Measurements from ENCODE around the gene RET.

Gene RET

DNA sequence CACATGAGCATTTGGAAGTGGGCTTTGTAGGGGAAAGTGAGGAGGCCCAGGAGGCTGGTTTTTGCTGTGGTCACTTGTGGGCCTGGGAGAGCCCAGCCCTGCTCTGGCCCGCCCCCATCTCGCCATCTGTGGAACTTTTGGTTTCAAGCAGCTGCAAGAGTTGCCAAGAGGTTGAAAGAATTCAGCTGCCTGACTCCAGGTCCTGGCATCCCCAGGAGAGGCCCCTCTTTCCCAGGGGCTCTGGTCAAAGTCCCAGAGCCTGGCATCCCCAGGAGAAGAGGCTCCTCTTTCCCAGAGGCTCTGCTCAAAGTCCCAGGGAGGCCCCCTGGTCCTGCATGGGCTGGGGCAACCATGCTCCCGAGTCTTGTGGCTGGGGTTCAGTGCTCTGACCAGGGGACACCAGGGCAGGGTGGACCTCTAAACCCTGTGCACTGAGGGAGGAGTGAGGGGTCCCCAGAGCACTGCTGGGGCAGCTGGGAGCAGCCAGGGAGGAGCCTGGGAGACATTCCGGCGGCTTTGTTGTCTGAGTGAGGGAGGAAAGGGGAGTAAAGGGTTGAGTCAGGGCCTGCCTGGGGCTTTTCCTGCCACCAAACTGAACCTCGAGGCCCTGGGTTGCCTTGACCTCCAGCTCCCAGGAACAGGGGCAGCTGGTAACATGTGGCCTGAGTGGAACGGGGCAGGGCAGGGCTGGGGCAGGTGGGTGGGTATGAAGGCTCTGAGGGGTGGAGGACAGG lies 33.6 kb downstream of the RET start:
- no peak for DNase-seq

DNA sequence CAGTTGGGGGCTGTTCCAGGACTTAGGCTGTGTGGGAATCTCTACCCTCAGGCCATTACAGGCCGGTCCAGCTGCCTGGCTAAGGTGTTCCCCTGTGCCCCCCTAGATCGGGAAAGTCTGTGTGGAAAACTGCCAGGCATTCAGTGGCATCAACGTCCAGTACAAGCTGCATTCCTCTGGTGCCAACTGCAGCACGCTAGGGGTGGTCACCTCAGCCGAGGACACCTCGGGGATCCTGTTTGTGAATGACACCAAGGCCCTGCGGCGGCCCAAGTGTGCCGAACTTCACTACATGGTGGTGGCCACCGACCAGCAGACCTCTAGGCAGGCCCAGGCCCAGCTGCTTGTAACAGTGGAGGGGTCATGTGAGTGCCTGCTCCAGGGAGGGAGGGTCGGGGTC lies 34.2 kb downstream of the RET start:
- DNase-seq: no peak

DNA sequence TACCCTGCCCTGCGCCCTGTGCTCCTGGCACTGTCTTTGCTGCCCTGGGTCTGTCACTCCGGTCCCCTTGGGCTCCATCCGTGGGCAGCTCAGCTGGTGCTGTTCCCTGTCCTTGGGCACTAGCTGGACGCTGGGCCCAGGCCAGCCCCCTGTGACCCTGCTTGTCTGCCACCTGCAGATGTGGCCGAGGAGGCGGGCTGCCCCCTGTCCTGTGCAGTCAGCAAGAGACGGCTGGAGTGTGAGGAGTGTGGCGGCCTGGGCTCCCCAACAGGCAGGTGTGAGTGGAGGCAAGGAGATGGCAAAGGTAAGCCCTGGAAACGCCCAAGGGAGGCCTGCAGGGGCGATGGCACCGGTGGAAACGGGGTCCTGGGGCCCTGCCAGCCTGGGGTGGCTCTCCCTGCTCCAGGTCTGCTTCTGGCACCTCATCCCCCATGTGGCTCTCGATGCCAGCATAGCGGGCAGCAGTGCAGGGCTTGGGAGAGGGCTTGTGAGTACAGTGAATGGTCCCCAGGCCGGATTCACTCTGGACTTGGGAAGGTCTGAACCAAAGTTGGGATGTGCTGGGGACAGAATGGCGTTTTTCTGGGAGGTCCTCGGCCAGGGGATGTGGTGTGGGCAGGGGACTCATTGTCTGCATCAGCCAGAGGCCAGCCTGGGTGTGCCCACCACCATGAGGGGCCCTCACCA lies 35.2 kb downstream of the RET start:
- no peak for DNase-seq

DNA sequence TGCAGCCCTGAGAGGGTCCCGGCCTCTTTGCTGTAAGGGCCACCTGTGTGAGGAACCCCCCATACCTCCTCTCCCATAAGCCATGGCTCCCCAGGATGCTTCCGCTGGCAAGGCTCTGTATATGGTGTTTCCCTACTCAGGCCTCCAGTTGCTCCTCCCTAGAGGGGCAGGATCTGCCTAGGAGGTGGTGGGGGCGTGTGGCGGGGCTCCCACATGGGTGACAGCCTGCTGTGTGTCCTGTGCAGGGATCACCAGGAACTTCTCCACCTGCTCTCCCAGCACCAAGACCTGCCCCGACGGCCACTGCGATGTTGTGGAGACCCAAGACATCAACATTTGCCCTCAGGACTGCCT lies 35.7 kb downstream of the RET start:
- DNase-seq: no peak

DNA sequence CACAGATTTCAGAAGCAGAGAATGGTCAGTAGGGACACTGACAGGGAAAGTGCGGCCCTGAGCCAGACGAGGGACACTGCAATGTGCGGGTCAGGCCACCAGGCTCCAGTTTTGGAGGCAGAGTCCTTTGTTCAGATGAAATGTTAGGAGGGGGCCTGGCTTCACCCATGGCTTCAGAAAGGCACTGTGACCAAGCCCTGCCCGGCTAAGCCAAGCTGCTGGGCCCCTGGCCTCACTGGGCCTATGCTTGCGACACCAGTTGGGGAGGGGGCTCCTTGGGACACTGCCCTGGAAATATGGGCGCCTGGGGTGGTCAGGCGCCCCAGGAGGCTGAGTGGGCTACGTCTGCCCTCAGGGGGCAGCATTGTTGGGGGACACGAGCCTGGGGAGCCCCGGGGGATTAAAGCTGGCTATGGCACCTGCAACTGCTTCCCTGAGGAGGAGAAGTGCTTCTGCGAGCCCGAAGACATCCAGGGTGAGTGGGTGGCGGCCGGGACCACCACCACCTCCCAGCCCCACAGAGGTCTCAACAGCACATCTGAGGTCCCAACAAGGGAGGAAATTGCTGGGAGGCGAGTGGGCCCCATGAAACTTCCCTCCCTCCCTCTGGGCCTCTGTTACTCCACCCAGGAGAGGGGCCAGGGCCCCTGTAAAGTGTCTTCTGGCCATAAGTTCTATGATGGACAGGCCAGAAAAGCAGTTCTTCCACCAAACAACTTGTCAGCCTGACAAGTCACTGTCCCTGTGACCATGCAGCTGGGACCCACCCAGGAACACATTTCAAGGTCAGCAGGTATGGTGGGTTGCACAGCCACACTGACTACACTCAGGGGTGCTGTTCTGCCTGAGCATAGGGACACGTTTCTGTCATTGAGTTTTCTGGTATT lies 36.6 kb downstream of the RET start:
- no peak for DNase-seq

DNA sequence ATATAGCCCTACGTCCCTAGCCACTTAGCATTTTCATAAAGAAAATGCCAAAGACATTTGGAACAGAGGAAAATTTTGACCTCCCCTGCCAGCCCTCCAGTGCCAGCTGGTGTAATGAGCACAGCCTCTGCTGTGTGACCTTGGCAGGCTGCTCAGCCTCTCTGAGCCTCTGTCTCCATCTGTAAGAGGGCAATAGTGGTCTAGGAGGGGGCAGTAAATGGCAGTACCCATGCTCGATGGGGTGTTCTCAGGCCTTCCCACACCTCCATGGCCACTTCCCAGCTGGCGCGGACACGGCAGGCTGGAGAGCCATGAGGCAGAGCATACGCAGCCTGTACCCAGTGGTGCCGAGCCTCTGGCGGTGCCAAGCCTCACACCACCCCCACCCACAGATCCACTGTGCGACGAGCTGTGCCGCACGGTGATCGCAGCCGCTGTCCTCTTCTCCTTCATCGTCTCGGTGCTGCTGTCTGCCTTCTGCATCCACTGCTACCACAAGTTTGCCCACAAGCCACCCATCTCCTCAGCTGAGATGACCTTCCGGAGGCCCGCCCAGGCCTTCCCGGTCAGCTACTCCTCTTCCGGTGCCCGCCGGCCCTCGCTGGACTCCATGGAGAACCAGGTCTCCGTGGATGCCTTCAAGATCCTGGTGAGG lies 37.3 kb downstream of the RET start:
- DNase-seq: no peak

DNA sequence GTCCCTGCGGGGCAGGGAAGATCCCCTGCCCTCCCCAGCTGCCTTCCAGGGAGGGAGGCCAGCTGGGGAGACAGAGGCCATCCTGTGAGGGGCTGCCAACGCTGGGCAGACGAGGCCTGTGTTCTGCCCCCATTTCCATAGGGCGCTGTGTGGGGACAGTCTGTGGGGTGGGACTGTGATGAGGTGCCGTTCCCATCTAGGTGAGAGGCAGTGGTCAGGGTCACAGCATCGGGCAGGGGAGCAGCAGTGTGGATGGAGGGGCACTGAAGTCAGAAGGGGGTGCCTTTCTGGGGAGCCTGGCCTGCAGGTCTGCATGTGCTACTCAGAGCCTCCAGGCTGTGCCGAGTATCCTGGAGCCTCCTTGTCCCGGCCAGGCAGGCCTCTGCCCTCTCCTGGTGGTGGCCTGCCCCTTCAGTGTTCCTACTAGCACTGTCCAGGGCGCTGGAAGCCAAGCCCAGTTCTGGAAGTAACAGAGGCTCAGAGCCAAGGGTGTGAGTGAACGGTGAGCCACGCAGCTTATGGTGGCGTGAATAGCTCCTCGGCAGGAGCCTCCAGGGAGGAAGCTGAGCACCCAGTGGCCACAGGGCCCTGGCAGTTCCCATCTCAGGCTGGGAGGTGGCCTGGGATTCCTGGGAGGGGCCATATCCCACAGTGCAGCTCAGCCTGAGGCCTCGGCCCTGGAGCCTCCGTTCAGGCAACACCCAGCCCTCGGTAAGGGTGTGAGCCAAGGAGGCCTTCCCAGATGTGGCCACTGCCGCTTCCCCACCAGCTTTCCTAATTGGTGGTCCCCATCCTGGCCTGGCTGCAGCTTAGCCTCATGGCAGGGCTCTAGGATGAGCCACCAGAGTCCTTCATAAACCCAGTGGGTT lies 38.1 kb downstream of the RET start:
- no peak for DNase-seq

DNA sequence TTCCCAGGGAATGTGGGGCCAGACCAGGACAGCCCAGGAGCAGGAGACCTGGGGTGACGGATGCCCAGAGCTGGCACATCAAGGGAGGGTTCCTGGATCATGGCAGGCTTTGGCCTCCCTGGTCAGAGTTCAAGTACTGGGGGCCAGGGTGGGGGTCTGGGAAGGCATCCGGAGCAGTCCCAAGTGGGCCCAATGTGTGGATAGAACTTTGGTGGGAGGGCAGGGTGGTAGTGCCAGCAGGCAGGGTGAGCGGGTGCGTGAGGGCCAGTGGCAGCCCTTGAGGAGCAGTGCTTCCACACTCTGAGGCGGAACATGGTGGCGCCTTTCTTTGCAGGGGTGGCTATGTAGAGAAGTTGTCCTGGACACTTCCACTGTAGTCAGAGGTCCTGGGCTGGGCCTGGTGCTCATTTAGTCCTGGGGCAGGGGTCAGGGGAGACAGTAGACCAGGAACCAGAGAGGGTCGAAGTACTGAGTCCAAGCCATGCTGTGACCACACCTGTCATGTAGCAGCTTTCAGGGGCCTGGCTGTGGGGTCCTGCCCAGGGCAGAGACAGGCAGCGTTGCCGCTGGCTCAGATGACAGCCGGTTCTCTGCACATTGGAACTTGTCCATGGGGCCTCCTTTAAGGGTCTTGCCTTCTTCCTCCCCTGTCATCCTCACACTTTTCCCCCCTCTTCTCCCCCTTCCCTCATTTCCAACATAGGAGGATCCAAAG lies 39.2 kb downstream of the RET start:
- DNase-seq: no peak

DNA sequence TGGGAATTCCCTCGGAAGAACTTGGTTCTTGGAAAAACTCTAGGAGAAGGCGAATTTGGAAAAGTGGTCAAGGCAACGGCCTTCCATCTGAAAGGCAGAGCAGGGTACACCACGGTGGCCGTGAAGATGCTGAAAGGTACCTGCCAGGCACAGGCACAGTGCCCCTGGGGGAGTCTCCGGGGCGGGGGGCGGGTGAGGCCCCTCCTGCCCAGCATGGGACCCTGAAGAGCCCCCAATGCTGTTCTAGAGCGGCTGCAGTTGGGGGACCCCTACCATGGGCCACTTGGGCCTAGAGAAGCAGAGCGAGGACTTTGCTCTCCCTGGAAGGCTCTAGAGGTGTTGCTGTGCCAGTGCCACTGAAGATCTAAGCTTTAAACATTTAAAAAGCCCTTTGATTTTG lies 39.7 kb downstream of the RET start:
- no peak for DNase-seq

DNA sequence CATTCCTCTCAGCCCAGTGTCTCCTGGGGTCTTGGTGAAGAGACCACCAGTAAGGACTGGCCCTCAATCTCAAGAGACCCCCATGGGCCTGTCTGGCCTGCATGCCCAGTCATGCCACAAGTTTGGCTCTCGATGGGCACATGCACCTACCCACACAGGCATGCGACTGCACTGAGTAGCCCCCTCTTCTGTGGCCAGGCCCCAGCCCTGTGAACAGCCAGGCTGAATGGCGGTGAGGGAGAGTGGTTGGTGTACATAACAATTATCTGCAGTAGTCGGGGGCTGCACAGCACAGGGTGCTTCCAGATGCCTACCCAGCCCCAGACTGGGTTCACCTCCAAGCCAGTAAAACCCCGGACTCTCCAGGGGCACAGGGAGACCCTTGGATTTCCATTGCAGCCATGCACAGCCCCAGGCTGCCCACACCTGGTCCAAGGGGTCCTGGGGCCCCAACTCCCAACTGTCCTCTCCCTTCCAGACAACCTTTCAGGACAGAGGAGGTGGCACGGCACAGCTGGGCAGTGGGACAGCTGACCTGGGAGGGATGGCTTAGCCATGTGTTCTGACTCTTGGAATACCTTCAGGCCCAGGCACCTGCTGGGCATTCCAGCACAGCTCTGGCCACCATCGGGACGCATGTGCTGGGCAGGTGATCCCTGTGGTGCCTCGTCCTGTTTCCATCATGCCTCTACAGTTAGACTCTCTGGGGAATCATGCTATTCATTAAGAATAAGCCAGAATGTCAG lies 40.3 kb downstream of the RET start:
- no peak for DNase-seq

DNA sequence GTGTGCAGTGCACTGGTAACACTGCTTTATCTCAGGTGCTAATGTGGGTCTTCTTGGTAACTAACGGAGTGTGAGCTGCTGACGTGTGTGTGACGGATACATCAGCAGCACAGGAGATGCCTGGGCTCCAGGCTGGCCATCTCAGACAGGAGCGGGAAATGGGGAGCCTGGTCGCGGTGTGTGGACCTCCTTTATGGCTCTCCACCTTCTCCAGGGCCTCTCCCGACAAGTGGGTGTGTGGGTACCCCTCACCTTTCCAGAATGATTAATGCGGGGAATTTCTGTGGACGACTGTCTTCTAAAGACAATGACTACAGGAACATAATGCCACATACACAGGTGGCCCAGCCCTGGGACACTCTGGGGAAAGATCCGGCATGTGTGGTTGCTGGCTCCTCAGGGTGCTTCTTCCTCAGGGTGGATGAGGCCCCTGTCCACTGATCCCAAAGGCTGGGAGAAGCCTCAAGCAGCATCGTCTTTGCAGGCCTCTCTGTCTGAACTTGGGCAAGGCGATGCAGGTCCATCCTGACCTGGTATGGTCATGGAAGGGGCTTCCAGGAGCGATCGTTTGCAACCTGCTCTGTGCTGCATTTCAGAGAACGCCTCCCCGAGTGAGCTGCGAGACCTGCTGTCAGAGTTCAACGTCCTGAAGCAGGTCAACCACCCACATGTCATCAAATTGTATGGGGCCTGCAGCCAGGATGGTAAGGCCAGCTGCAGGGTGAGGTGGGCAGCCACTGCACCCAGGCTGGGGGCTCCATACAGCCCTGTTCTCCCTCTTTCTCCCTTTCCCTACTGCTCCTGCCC lies 41.1 kb downstream of the RET start:
- DNase-seq: no peak

DNA sequence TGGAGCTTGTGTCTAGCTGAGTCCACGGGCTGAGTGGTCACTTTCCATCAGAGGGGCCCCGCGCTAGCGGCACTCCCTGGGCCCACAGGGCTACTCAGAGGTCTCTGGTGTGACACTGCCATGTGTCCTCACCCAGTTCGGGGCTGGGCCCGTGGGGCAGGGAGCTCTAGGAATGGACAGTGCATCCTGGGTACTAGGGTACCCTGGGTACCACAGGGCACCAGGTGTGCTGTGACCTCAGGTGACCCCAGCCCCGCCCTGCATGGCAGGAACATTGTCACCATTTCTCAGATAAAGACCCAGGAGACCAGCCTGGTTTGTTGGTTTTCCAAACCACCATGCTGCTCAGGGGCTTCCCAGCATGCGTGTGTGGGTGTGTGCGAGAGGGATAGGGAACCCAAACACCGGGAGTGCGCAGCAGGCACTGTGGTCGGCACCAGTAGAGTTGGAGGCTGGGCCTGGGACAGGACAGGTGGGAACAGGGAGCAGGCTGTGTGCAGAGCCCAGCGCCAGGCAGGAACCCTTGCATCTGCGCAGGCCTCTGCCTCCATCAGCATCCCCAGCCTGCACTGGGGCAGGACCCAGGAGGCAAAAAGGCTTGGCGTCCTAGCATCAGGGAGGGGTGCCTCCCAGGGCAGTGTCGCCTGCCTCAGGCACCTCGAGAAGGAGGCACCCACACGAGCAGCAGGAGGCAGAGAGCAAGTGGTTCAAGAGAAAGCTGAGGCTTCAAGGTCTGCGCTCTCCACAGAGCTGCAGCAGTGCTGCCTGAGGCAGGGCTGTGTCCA lies 42.0 kb downstream of the RET start:
- DNase-seq: no peak

DNA sequence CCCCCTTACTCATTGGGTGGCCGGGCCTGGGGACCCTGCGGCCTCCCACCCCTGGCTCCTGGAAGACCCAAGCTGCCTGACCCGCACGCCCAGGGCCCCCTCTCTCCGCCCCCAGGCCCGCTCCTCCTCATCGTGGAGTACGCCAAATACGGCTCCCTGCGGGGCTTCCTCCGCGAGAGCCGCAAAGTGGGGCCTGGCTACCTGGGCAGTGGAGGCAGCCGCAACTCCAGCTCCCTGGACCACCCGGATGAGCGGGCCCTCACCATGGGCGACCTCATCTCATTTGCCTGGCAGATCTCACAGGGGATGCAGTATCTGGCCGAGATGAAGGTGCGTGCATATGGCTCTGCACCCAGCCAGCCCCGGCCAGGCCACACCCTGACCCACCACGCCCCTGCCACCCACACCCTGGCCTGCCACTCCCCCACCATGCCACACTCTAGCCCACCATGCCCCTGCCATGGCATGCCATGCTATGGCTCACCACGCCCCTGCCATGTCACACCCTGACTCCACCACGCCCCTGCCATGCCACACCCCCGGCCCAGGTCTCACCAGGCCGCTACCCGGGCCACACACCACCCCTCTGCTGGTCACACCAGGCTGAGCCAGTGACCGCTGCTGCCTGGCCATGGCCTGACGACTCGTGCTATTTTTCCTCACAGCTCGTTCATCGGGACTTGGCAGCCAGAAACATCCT lies 42.7 kb downstream of the RET start:
- no peak for DNase-seq

DNA sequence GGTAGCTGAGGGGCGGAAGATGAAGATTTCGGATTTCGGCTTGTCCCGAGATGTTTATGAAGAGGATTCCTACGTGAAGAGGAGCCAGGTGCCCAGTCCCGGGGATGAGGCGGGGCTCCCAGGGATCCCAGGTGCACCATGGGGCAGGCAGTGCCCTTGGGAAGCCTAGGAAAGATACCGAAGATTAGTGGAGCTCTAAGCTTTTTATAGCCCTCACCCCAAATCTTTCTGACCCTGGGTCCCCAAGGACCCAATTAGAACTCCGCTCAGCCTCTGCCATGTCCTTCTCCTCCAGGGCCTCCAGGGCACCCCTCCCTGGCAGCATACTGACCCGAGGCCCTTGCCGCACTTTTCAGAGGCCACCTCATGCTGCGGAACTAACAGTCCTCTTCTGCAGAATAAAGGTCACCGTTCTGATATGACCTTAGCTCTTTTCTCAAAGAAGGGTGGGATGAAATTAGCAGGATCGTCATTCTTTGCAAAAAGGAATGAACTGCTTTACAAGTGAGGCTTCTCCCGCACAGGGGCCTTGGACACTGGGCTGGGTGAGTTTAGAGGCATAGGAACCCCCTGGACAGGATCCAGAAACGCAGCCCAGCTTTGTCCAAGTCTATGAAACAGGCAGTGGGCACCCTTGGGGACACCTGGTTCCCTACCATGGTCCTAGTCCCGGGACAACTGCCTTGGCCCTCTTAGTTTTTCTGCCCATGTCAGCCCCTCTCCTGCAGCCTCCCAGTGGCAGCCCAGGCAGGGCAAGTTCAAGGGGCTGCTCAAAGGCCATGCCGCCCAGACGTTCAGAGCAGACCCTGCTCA lies 43.5 kb downstream of the RET start:
- no peak for DNase-seq

DNA sequence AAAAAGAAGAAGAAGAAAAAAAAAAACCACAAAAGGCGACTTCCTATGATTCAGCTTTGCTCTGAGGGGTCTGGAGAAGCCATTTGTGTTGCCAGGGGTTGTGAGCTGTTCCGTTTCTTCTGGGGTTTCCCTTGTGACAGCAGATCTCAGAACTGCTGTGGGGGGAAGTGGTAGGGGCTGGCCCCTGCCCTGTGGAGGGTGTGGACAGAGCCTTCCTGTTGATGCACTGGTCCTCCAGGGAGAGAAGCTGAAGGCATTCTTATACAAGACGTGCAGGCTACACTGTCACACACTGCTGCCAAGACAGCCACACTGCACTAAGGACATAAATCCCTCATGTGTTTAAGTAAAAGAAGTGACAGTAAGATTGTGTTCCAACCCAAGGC lies 44.1 kb downstream of the RET start:
- no peak for DNase-seq

DNA sequence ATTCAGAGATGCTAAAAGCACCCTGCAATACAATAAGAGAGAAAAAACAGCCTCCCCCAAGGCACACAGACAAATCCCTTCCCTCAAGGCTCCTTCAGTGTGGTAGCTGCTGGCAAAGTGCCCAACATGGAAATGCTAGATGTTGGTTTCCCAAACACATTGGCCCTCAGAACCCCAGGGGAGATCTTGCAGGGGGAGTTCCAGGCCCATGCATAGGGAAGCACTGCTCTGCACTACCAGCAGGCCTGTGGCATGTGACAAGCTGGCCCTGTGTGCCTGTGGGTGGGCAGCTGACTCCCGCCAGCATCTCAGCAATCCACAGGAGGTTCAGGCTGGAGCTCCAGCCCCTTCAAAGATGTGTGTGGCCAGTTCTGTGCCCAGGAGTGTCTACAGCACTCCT lies 44.6 kb downstream of the RET start:
- no peak for DNase-seq

DNA sequence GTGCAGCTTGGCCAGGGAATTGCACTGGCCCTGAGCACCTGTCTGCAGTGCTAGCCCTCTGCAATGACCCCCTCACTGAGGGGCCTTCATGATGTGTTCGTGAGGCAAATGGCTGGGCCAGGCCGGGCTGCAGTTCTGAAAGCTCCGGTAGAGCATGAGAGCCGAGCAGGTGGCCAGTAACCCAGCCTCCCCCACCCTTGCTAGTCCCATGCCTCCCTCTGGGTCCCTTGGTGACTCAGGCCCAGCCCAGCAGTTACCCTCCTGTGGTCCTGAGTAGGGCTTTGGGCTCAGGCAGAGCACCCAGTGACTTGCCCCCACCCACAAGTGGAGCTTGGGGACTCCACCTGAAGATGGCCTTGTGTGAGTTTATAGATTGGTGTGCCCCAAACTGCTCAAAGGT lies 45.2 kb downstream of the RET start:
- DNase-seq: no peak

DNA sequence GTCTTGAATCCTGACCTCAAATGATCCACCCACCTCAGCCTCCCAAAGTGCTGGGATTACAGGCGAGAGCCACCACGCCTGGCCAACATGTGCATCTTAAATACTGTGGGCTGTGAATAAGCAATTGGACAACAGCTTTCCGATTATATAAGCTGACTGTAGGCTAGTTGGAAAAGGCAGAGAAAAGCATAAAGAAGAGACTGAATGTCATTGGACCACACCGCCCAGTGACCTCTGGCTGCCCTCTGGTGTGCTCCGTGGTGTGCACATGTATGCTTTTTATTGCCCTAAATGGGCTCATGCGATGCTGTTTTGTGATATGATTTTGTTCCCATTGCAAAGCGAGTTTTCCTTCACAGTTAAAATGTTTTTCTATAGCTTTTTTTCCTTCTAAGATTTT lies 46.0 kb downstream of the RET start:
- no peak for DNase-seq

Measured in NCI-H146 (cell line).